CD8-positive, alpha-beta memory T cell (primary cell): ENCODE results near the gene DNASE1L2. TPM values are rescaled to one million over a fixed set of nuclear protein-coding genes. Genes with fewer than 3 reads are reported as not detected.

Experiments
- CTCF ChIA-PET: fragments of 350-600 bp; sonication (Branson Sonifier 250); formaldehyde crosslinking; loops from one replicate; lab custom pipeline; 2021; ENCODE audit warnings: antibody characterized with exemption; lab: Charles Lee
- POLR2A ChIA-PET: fragments of 350-600 bp; sonication (Branson Sonifier 250); formaldehyde crosslinking; loops from one replicate; lab custom pipeline; 2021; ENCODE audit warnings: antibody characterized with exemption; lab: Charles Lee
- DNase-seq, 5 donors: peaks; one replicate each; pipeline versions ENCODE4 v3.0.0 to v3.0.0-alpha.2; 2020 to 2022; ENCODE audit warnings: mixed read lengths in 1 of 5
- H3K27ac ChIP-seq: one replicate; pipeline ENCODE4 v1.7.0; 2013; ENCODE audit warnings: low read depth, mild to moderate bottlenecking, low read length, moderate library complexity
- H3K27me3 ChIP-seq: 2 replicates; pipeline ENCODE4 v1.7.0; 2013; ENCODE audit warnings: low read length, mild to moderate bottlenecking; ENCODE audit not compliant: insufficient read depth, poor library complexity, severe bottlenecking
- H3K36me3 ChIP-seq: 2 replicates; pipeline ENCODE4 v1.7.0; 2013; ENCODE audit warnings: mild to moderate bottlenecking, low read length, moderate library complexity; ENCODE audit not compliant: insufficient read depth
- H3K4me1 ChIP-seq: 2 replicates; pipeline ENCODE4 v1.7.0; 2013; ENCODE audit warnings: mild to moderate bottlenecking, low read length, moderate library complexity; ENCODE audit not compliant: insufficient read depth
- H3K4me3 ChIP-seq: 2 replicates; pipeline ENCODE4 v1.7.0; 2013; ENCODE audit warnings: mild to moderate bottlenecking, low read length
- H3K9me3 ChIP-seq: 2 replicates; pipeline ENCODE4 v1.7.0; 2013; ENCODE audit warnings: mild to moderate bottlenecking, low read length
- H3K27ac Mint-ChIP-seq, 8 donors: one replicate each; pipeline ENCODE4 v1.8.0; 2020 to 2021; ENCODE audit warnings: mixed read lengths in 8 of 8, mild to moderate bottlenecking in 6 of 8, inconsistent platforms in 3 of 8, moderate library complexity in 3 of 8
- H3K27me3 Mint-ChIP-seq, 2 donors: one replicate each; pipeline ENCODE4 v1.8.0; 2020 to 2021; ENCODE audit warnings: mixed read lengths in 2 of 2, mild to moderate bottlenecking in 1 of 2, moderate library complexity in 1 of 2
- H3K36me3 Mint-ChIP-seq, 3 donors: one replicate each; pipeline ENCODE4 v1.8.0; 2020 to 2021; ENCODE audit warnings: mixed read lengths in 3 of 3, inconsistent platforms in 1 of 3, mild to moderate bottlenecking in 1 of 3
- H3K4me1 Mint-ChIP-seq, 3 donors: one replicate each; pipeline ENCODE4 v1.8.0; 2020 to 2021; ENCODE audit warnings: mixed read lengths in 3 of 3, inconsistent platforms in 1 of 3, mild to moderate bottlenecking in 1 of 3
- H3K4me3 Mint-ChIP-seq, 7 donors: one replicate each; pipeline ENCODE4 v1.8.0; 2020 to 2021; ENCODE audit warnings: mixed read lengths in 7 of 7, mild to moderate bottlenecking in 6 of 7, moderate library complexity in 4 of 7, inconsistent platforms in 2 of 7
- H3K9me3 Mint-ChIP-seq, 5 donors: one replicate each; pipeline ENCODE4 v1.8.0; 2020 to 2022; ENCODE audit warnings: mixed read lengths in 5 of 5, mild to moderate bottlenecking in 3 of 5, moderate library complexity in 2 of 5, inconsistent platforms in 1 of 5
- polyA plus RNA-seq: library from polyadenylated mRNA; unstranded; fragments of 300-500 nt; fragmentation: Illumina TruSeq; gene quantifications from one replicate; pipeline ENCODE4 v1.2.3, GENCODE V29; 2021
- total RNA-seq, 2 experiments: library from RNA; stranded (reverse); gene quantifications; one replicate each; pipeline ENCODE4 v1.2.3, GENCODE V29; 2021

Gene DNASE1L2, protein sequence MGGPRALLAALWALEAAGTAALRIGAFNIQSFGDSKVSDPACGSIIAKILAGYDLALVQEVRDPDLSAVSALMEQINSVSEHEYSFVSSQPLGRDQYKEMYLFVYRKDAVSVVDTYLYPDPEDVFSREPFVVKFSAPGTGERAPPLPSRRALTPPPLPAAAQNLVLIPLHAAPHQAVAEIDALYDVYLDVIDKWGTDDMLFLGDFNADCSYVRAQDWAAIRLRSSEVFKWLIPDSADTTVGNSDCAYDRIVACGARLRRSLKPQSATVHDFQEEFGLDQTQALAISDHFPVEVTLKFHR
- 1 to 10 TPM; 1.4 to 1.5 TPM for total RNA-seq
- not detected for polyA plus RNA-seq

DNA sequence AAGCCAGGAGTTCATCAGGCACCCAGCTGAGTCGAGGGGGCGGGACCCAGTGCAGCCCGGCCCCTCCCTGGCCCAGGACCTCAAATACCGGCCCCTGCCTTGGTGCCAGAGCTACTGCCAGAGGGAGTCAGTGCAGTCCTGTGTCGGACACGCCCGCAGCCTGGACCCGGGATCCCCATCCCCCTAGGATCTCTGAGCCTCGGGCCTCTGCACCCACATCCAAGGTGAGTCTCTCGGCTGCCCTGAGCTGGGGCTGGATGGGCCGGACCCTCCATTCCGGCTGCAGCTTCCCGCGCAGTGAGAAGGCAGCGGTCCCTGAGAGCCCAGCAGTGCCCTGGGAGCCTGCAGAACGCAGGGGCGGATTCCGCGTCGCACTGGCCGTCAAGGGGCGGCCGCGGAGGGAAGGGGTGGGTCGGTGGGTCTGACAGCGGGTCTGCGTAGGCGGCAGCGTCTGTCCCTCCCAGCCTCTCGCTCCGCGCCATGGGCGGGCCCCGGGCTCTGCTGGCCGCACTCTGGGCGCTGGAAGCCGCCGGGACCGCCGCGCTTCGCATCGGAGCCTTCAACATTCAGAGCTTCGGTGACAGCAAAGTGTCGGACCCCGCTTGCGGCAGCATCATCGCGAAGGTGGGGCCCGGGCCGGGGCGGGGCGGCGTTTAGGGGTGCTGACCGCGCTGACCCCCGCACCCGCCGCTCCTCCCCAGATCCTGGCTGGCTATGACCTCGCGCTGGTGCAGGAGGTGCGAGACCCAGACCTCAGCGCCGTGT is at the start of gene DNASE1L2:
DNASE1L2 (plus strand) TSS at position 108 of the 765 bp plus-strand sequence; CDS start at position 481, 373 bp downstream.
- CTCF ChIA-PET: interaction anchor here (0.8 kb wide), 1 partner anchor 21 kb away, joined by 3 read pairs; no protein-coding TSS in a partner anchor
- Mint-ChIP-seq H3K27ac (no peak within 1 kb of the TSS), H3K4me3 (no peak within 1 kb of the TSS), H3K4me1 (peaks cover 0 to 3% (median 0%) of the 10 kb centered on the region in 3 donors), H3K36me3 (peaks cover 0 to 32% (median 0%) of the 10 kb centered on the region in 3 donors), H3K9me3 (no peaks in the 10 kb centered on the region), H3K27me3 (no peaks in the 10 kb centered on the region)
- Histone ChIP-seq H3K36me3 (no peaks in the 10 kb centered on the region), H3K27ac (no peak within 1 kb of the TSS), H3K27me3 (no peaks in the 10 kb centered on the region), H3K4me1 (no peaks in the 10 kb centered on the region), H3K4me3 (no peak within 1 kb of the TSS), H3K9me3 (no peaks in the 10 kb centered on the region)
- POLR2A ChIA-PET: interaction anchor here (0.8 kb wide), 1 partner anchor 22 kb away, joined by 3 read pairs; the partner anchor contains the start of gene PGP
- DNase-seq: peak in 1 of 5 donors; percentile 44

DNA sequence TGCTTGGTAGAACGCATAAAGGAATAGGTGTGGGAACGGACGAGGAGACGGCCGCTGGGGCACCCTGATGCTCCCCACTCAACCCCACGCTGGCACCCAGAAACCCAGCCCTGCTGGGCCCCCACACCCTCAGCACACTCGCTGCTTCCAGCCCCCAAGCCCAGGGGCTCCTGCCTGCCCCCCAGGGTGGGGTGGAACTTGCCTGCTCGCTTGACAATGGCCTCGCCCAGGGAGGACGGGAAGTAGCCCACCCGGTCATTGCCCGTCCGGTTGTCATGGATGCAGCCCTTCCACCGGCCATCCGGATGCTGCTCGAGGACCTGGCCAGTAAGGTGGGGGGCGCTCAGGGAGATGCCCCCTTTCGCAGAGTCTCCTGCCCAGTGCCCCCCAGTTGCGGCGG is 49.7 kb upstream of the DNASE1L2 start:
- Mint-ChIP-seq H3K27ac (no peak overlapping the region), H3K36me3 (peaks cover 0 to 2% (median 0%) of the 10 kb centered on the region in 3 donors), H3K9me3 (no peaks in the 10 kb centered on the region), H3K27me3 (no peaks in the 10 kb centered on the region), H3K4me1 (peaks cover 3 to 9% (median 7%) of the 10 kb centered on the region in 3 donors), H3K4me3 (no peak overlapping the region)
- H3K9me3 ChIP-seq: no peaks in the 10 kb centered on the region
- no peaks in the 10 kb centered on the region for H3K36me3 ChIP-seq
- POLR2A ChIA-PET: no interaction called here
- CTCF ChIA-PET: no interaction called here
- no peaks in the 10 kb centered on the region for H3K27me3 ChIP-seq
- DNase-seq: no peak
- no peak overlapping the region for H3K4me3 ChIP-seq
- H3K4me1 ChIP-seq: no peaks in the 10 kb centered on the region
- H3K27ac ChIP-seq: no peak overlapping the region

DNA sequence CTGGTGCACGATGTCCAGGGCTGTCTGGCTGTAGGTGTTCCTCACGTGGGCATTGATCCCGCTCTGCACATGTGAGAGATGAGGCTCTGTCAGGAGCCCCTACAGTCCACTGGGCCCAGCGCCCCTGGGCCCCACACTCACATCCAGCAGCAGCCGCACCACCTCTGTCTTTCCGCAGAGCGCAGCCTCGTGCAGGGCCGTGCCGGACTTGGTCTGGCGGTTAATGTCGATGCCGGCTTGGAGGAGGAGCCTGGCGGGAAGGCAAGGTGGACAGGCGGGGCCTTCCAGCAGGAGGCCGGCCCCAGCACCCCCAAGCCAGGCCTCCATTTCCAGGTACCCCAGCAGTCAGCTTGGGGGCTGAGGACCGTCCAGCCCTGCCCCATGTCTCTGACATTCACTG is 49.0 kb upstream of the DNASE1L2 start:
- Histone ChIP-seq H3K9me3 (no peaks in the 10 kb centered on the region), H3K4me3 (no peak overlapping the region), H3K27me3 (no peaks in the 10 kb centered on the region), H3K27ac (no peak overlapping the region), H3K4me1 (no peaks in the 10 kb centered on the region), H3K36me3 (no peaks in the 10 kb centered on the region)
- no peaks in the 10 kb centered on the region for H3K27me3 Mint-ChIP-seq
- no peak overlapping the region for H3K4me3 Mint-ChIP-seq
- CTCF ChIA-PET: interaction anchor here (1.0 kb wide), 1 partner anchor 314 kb away, joined by 3 read pairs; no protein-coding TSS in a partner anchor
- H3K4me1 Mint-ChIP-seq: peaks cover 2 to 3% (median 2%) of the 10 kb centered on the region in 3 donors
- H3K9me3 Mint-ChIP-seq: no peaks in the 10 kb centered on the region
- POLR2A ChIA-PET: interaction anchor here (0.6 kb wide), 2 partner anchors 13 to 1047 kb away, joined by 3 to 10 read pairs; no protein-coding TSS in a partner anchor
- H3K27ac Mint-ChIP-seq: no peak overlapping the region
- H3K36me3 Mint-ChIP-seq: peaks cover 0 to 2% (median 0%) of the 10 kb centered on the region in 3 donors
- DNase-seq: no peak

DNA sequence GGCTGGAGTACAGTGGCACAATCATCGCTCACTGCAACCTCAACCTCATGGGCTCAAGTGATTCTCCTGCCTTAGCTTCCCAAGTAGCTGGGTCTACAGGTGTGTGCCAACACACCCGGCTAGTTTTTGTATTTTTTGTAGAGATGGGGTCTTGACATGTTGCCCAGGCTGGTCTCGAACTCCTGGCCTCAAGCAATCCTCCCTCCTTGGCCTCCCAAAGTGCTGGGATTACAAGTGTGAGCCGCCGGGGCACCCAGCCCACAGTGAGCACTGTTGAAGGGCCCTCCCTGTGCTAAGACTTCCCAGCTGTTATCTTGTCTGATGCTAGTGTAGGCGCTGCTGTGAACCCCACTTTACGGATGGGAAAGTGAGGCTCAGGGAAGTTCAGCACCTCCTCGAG is 47.8 kb upstream of the DNASE1L2 start:
- peaks cover 0 to 1% of the 10 kb centered on the region in 2 donors for H3K27me3 Mint-ChIP-seq
- H3K27me3 ChIP-seq: no peaks in the 10 kb centered on the region
- CTCF ChIA-PET: no interaction called here

DNA sequence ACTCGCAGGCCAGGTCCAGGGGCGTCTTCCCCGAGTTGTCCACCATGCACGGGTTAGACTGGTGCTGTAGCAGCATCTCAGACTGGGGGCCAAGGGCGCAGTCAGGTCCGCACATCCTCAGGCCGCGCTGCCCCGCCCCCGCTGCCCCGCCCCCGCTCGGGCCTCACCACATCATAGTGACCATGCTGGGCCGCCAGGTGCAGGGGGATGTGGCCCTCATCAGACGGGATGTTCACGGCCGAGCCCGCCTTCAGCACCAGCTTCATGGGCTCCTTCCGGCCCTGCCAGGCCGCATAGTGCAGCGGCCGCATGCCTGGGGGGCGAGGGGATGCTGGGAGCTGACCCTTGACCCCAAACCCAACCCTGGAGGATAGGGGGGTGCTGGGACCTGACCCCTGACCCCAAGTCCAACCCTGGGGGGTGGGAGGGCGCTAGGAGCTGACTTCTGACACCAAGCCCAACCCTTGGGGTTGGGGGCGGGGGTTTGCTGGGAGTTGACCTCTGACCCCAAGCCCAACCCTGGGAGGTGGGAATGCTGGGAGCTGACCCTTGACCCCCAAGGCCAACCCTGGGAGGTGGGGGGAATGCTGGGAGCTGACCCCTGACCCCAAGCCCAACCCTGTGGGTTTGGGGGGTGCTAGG is 46.9 kb upstream of the DNASE1L2 start:
- no peaks in the 10 kb centered on the region for H3K4me1 Mint-ChIP-seq

More for the DNA sequence above, 47.8 kb upstream of the DNASE1L2 start:
- Mint-ChIP-seq H3K4me1 (no peaks in the 10 kb centered on the region), H3K4me3 (no peak overlapping the region), H3K36me3 (peaks cover 0 to 2% (median 0%) of the 10 kb centered on the region in 3 donors), H3K9me3 (no peaks in the 10 kb centered on the region), H3K27ac (no peak overlapping the region)
- Histone ChIP-seq H3K9me3 (no peaks in the 10 kb centered on the region), H3K36me3 (no peaks in the 10 kb centered on the region), H3K27ac (no peak overlapping the region), H3K4me1 (no peaks in the 10 kb centered on the region), H3K4me3 (no peak overlapping the region)
- POLR2A ChIA-PET: no interaction called here
- no peak for DNase-seq

DNA sequence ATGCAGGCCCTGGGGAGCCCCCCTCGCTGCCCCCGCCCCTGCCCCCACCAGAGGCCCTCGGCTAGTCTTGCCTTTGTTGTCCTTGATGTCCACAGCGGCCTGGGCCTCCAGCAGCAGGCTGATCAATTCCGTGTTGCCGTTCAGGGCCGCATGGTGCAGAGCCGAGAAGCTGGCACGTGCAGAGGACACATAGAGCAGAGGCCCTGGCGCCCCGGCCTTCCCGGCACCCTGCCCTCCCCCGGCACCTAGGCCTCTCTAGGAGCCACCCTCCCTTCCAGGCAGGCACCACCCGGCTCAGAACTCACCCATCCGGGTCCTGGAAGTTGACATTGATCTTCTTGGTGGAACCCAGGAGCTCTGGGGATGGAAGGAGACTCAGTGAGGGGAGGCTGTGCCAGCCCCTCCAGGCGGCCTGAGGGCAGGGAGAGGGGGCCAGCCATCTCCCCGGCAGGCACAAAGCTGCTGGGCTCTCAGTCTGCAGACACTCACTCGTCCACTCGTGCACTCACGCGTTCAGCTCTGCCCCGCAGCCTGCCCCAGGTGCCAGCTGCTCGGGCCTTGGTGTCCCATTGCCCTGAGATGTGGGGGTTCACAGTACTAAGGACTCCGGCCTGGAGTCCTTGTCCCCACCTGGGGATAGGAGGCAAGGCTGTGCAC is 46.1 kb upstream of the DNASE1L2 start:
- peaks cover 6 to 10% of the 10 kb centered on the region in 2 donors for H3K27me3 Mint-ChIP-seq
- no peak overlapping the region for H3K4me3 Mint-ChIP-seq
- peaks cover 0 to 5% (median 4%) of the 10 kb centered on the region in 3 donors for H3K4me1 Mint-ChIP-seq
- no peak overlapping the region for H3K27ac ChIP-seq
- H3K36me3 ChIP-seq: no peaks in the 10 kb centered on the region
- no peak overlapping the region for H3K27ac Mint-ChIP-seq
- no peaks in the 10 kb centered on the region for H3K36me3 Mint-ChIP-seq
- no peaks in the 10 kb centered on the region for H3K9me3 Mint-ChIP-seq
- H3K27me3 ChIP-seq: peaks cover 8% of the 10 kb centered on the region
- H3K4me3 ChIP-seq: no peak overlapping the region
- CTCF ChIA-PET: no interaction called here
- H3K9me3 ChIP-seq: no peaks in the 10 kb centered on the region
- POLR2A ChIA-PET: no interaction called here
- peaks cover 4% of the 10 kb centered on the region for H3K4me1 ChIP-seq
- DNase-seq: no peak

More for the DNA sequence above, 46.9 kb upstream of the DNASE1L2 start:
- Histone ChIP-seq H3K27ac (no peak overlapping the region), H3K36me3 (no peaks in the 10 kb centered on the region), H3K4me3 (no peak overlapping the region), H3K9me3 (no peaks in the 10 kb centered on the region), H3K4me1 (no peaks in the 10 kb centered on the region), H3K27me3 (peaks cover under 1% of the 10 kb centered on the region)
- Mint-ChIP-seq H3K27ac (no peak overlapping the region), H3K9me3 (no peaks in the 10 kb centered on the region), H3K27me3 (peaks cover 0 to 4% of the 10 kb centered on the region in 2 donors), H3K36me3 (peaks cover 0 to under 1% (median 0%) of the 10 kb centered on the region in 3 donors), H3K4me3 (no peak overlapping the region)
- ChIA-PET POLR2A (no interaction called here), CTCF (no interaction called here)
- no peak for DNase-seq

DNA sequence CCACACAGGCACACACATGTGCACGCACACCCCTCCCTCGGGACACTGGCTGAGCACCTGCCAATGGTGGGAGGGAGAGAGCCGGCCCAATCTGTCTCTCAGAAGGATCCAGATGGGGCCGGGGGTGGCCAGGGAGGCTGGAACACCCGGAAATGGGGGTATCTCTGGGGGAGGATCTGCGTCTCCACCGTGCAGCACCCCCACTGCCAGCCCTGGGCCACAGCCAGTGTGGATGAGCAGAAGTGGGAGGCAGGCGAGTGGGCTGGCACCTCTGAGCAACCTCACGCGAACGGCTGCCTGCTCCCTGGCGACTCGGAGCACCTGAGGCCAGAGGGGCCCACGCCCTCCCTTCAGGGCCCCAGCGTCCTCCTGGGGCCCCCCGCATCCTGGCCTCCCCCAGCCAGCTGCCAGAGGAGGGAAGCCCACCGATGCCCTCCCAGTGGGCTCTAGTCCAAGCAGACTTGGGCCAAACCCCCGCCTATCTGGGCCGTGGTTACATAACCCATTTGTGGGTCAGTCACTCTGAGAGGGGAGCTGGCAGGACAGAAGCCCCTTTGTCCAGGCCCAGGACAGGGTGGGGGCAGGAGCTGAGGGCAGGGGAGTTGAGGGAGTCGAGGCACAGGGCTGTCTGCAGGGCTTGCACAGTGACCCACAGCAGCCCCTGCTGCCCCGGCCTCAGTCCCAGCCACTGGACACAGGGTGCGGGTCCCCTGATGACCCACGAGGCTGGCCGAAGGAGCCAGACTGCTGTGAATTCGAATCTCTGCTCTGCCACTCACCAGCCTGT is 45.4 kb upstream of the DNASE1L2 start:
- no peak overlapping the region for H3K27ac Mint-ChIP-seq
- Histone ChIP-seq H3K36me3 (no peaks in the 10 kb centered on the region), H3K4me1 (peaks cover 9% of the 10 kb centered on the region), H3K27me3 (peaks cover 15% of the 10 kb centered on the region), H3K9me3 (no peaks in the 10 kb centered on the region), H3K27ac (no peak overlapping the region), H3K4me3 (no peak overlapping the region)
- H3K27me3 Mint-ChIP-seq: peaks cover 6 to 10% of the 10 kb centered on the region in 2 donors
- no peaks in the 10 kb centered on the region for H3K9me3 Mint-ChIP-seq
- ChIA-PET POLR2A (no interaction called here), CTCF (no interaction called here)
- H3K36me3 Mint-ChIP-seq: no peaks in the 10 kb centered on the region
- H3K4me1 Mint-ChIP-seq: peaks cover 0 to 13% (median 4%) of the 10 kb centered on the region in 3 donors
- H3K4me3 Mint-ChIP-seq: no peak overlapping the region
- no peak for DNase-seq
